ENCODE data around the gene APOA4.

GRCh38 chr11:116825854-116826750, 3.0 kb upstream of the APOA4 start:
- TF ChIP-seq, protein P1, sequence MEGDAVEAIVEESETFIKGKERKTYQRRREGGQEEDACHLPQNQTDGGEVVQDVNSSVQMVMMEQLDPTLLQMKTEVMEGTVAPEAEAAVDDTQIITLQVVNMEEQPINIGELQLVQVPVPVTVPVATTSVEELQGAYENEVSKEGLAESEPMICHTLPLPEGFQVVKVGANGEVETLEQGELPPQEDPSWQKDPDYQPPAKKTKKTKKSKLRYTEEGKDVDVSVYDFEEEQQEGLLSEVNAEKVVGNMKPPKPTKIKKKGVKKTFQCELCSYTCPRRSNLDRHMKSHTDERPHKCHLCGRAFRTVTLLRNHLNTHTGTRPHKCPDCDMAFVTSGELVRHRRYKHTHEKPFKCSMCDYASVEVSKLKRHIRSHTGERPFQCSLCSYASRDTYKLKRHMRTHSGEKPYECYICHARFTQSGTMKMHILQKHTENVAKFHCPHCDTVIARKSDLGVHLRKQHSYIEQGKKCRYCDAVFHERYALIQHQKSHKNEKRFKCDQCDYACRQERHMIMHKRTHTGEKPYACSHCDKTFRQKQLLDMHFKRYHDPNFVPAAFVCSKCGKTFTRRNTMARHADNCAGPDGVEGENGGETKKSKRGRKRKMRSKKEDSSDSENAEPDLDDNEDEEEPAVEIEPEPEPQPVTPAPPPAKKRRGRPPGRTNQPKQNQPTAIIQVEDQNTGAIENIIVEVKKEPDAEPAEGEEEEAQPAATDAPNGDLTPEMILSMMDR (IDR thresholded peaks at IDR 0.05), result no peak
- TF ChIP-seq EZH2 (IDR thresholded peaks at IDR 0.05; ENCODE audit: borderline replicate concordance, insufficient read depth, low read depth, low read length, poor library complexity, severe bottlenecking), result no peak
